Kidney epithelial cell (primary cell): ENCODE data around the gene SETBP1. TPM values are rescaled to one million over a fixed set of nuclear protein-coding genes. Genes with fewer than 3 reads are reported as not detected.

Experiments used
- DNase-seq: peaks from one replicate; pipeline ENCODE4 v3.0.0-alpha.2; 2010; ENCODE audit warnings: low read depth
- H3K27me3 ChIP-seq: 2 replicates; pipeline ENCODE4 v1.6.0; 2011; ENCODE audit warnings: low read length; ENCODE audit not compliant: control insufficient read depth, insufficient read depth
- H3K36me3 ChIP-seq: 2 replicates; pipeline ENCODE4 v1.5.1; 2011; ENCODE audit warnings: low read length; ENCODE audit not compliant: control insufficient read depth, insufficient read depth
- H3K4me3 ChIP-seq: 2 replicates; pipeline ENCODE4 v1.5.1; 2011; ENCODE audit warnings: low read depth, mild to moderate bottlenecking, control low read depth, low read length
- CTCF ChIP-seq: IDR thresholded peaks from 2 replicates; pipeline ENCODE4 v1.5.1; 2011; ENCODE audit warnings: mild to moderate bottlenecking, moderate library complexity, low read length, control low read depth, inconsistent platforms; ENCODE audit not compliant: insufficient read depth, poor library complexity, severe bottlenecking
- total RNA-seq: library from RNA; depleted of rRNA; stranded (reverse); fragments of >200 nt; gene quantifications from 2 replicates; pipeline ENCODE4 v1.2.3, GENCODE V29; 2015

The SETBP1 gene
- total RNA-seq, 1 donor from 2014 or later, result 2.9 TPM

DNA sequence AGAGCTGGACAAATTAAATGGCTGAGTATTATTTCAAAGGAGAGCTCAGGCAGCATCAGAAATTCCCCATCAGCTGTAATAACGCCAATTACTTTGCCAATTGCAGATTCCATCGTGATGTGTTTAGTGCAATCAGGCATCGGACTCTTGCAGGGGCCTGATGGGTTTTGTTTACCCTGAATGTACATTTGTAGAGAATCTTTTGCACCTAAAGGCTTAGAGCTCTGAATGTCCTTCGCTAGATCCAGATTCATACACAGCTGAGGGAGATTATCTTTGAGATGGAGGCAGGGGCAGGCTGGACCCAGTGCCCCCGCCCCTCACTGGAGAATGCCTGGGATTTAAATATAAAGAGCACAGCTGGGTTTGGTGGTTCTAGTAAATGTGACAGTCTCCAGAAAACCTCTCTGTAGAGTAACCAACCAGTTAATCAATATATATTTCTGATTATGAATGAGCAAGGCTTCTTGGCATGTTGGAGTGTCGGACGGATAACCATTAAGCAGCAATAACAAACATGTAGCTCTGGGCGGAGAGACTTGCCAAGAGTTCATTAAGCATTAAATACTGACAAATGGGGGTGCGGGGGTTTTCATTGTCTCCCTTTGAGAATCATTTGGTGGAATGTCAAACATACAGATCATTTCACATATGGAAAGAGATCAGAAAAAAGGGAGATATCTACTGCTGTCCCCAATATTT, 200.9 kb downstream of the SETBP1 start:
- TF ChIP-seq CTCF, result no peak
- Histone ChIP-seq H3K4me3 (no peak overlapping the region), H3K36me3 (no peaks in the 10 kb centered on the region), H3K27me3 (no peaks in the 10 kb centered on the region)
- no peak for DNase-seq

DNA sequence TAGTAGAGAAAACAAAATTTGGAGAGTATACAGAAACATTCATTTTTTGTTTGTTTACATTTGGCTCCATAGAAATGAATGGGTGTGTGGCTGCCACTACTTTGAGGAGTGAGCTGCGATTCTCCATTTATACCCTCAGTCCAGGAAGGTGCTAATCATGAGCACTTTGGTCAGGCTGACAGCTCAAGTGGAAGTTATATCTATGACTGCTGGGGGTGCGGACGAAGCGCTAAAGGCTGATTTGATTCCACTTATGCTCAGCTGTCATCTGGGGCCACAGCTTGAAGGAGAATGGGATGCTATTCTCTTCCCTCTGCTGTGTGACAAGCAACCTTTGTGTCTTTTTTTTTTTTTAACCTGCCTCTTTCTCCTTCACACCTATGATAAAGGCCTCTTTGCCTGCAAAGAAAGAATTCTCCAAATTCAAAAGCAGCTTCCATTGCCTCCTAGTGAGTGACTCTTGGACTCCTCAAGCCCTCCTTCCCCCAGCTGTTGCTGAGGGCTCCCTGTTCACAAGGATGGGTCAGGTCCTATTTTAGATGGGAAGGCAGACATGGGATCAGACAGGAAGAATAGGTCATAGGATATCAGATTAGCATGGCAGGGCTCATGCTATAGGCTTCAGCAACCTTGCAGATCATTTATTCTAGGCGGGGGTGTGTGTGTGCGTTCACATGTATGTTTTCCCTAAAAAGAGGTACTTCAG, 201.6 kb downstream of the SETBP1 start:
- no peak overlapping the region for H3K4me3 ChIP-seq
- no peaks in the 10 kb centered on the region for H3K36me3 ChIP-seq
- DNase-seq, result no peak
- TF ChIP-seq CTCF, result no peak
- H3K27me3 ChIP-seq, result no peaks in the 10 kb centered on the region

GRCh38 chr18:44883671-44884070, 203.0 kb downstream of the SETBP1 start:
- DNase-seq, result no peak
- no peak for TF ChIP-seq CTCF
- no peak overlapping the region for H3K4me3 ChIP-seq
- H3K27me3 ChIP-seq, result no peaks in the 10 kb centered on the region
- H3K36me3 ChIP-seq, result peaks cover 2% of the 10 kb centered on the region

- no peaks in the 10 kb centered on the region for H3K27me3 ChIP-seq
- no peak overlapping the region for H3K4me3 ChIP-seq
- DNase-seq, result no peak
- no peak for TF ChIP-seq CTCF
- peaks cover 2% of the 10 kb centered on the region for H3K36me3 ChIP-seq
Measured at GRCh38 chr18:44884431-44884830, 203.7 kb downstream of the SETBP1 start.

- Histone ChIP-seq H3K36me3 (peaks cover 2% of the 10 kb centered on the region), H3K27me3 (no peaks in the 10 kb centered on the region), H3K4me3 (no peak overlapping the region)
- TF ChIP-seq CTCF, result no peak
- DNase-seq, result no peak
Measured at GRCh38 chr18:44885507-44885906, 204.8 kb downstream of the SETBP1 start.
